Stimulated activated CD4-positive, alpha-beta T cell treated with anti-CD3 and anti-CD28 coated beads, Interleukin-4, amount 100 ng/mL, for 24 hours (primary cell): ENCODE measurements around the gene ABCC2.
"Not testable (repeated sequence)": the region's sequence is repeated elsewhere in the genome, so short reads cannot be mapped to it uniquely, and the experiment has no call there.

Experiments used
- DNase-seq: peaks from one replicate; pipeline ENCODE4 v3.0.0-alpha.2; 2020

ABCC2 gene

GRCh38 chr10:99782447-99783286 is at the start of gene ABCC2:
Gene ABCC2, plus strand, starts transcription at chr10:99782640. Its CDS starts 205 bp downstream, at chr10:99782845.
- no peak for DNase-seq

DNA sequence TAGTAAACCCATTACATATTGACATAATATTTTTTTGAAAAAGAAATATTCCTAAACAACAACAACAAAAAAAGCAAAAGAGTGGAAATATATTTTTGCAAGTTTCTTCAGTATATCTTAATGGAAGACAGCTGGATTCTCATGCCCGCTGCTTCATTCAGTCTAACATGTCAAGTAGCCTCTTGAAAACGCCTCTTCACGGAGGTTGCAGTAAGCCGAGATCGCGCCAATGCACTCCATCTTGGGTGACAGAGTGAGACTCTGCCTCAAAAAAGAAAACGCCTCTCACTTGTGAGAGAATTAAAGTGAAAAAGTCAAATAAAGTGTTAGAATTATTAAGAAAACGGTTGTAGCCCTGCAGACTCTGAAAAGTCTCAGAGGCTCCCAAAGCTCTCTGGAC is 49.1 kb upstream of the ABCC2 start:
- no peak for DNase-seq

- DNase-seq: not testable (repeated sequence)
Observed at GRCh38 chr10:99734111-99734510, 48.3 kb upstream of the ABCC2 start.

- DNase-seq: no peak
Observed at GRCh38 chr10:99740260-99740659, 42.2 kb upstream of the ABCC2 start.

GRCh38 chr10:99740933-99741559 is 41.4 kb upstream of the ABCC2 start:
- DNase-seq: no peak

- DNase-seq: no peak
Observed at GRCh38 chr10:99742254-99742653, 40.2 kb upstream of the ABCC2 start.

- no peak for DNase-seq
Observed at GRCh38 chr10:99742701-99743100, 39.7 kb upstream of the ABCC2 start.

- no peak for DNase-seq
Observed at GRCh38 chr10:99743841-99744240, 38.6 kb upstream of the ABCC2 start.

- DNase-seq: not testable (repeated sequence)
Observed at GRCh38 chr10:99746166-99746565, 36.3 kb upstream of the ABCC2 start.

DNA sequence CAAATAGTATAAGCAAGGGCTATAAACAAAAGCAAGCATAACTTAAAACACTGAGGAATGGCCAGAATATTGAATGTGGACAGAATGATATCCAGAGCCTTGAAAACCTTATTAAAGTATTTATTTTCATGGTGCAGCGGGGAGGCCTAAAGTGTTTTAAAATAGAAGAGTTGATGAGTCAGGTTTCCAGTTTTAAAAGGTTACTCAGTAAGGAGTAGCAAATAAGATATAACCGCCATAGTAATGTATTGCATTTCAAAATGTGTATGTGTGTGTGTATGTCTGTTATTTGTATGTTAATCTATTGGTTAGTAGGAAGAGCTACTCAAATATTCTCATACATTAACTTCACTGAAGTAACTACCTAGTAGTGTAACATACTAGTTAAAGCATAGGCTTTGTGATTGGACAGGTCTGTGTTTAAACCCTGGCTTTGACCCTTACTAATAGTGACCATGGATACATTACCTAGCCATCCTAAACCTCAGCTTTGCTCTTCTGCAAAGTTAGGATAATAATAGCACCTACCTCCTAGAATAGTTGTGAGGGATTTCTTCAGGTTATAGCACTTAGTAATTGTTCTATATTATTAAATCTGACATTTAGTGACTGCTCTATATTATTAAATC is 33.5 kb upstream of the ABCC2 start:
- DNase-seq: no peak

DNA sequence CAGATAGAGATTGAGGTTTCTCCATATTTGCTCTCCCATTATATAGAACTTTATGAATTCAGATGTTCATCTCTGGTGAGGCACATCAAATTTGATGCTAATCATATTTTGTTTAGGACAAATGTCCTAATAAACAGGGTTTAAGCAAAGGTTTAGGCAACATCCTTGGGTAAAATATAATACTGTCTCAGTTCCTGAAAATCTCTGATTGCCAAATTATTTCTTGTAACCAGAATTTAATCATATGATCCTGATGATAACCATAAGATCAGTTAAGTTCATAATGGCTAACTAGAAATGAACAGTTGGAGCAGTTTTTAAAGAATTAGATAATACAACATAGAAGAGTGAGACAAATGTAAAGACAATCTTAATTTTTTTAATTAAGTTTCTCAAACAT is 31.8 kb upstream of the ABCC2 start:
- DNase-seq: no peak

- no peak for DNase-seq
Observed at GRCh38 chr10:99754670-99755069, 27.8 kb upstream of the ABCC2 start.

- no peak for DNase-seq
Observed at GRCh38 chr10:99756159-99756558, 26.3 kb upstream of the ABCC2 start.

- DNase-seq: no peak
Observed at GRCh38 chr10:99758211-99758891, 24.1 kb upstream of the ABCC2 start.

GRCh38 chr10:99760321-99760720 is 22.1 kb upstream of the ABCC2 start:
- DNase-seq: no peak

DNA sequence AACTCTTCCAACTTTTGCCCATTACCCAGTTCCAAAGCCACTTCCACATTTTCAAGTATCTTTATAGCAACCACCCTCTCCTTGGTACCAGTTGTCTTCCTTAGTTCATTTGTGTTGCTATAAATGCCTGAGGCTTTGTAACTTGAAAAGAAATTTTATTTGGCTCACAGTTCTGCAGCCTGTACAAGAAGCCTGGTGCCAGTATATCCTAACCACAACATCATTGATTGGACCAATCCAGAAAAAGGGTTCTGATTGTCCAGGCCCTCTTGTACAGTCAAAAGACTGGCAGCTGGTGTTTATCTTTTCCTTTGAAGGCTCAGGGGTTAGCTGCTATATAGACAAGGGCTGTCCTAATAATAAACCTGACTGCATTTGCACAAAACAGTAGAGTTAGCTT is 21.1 kb upstream of the ABCC2 start:
- no peak for DNase-seq

GRCh38 chr10:99765672-99766301 is 16.7 kb upstream of the ABCC2 start:
- DNase-seq: no peak

- DNase-seq: no peak
Observed at GRCh38 chr10:99766302-99766681, 16.1 kb upstream of the ABCC2 start.

DNA sequence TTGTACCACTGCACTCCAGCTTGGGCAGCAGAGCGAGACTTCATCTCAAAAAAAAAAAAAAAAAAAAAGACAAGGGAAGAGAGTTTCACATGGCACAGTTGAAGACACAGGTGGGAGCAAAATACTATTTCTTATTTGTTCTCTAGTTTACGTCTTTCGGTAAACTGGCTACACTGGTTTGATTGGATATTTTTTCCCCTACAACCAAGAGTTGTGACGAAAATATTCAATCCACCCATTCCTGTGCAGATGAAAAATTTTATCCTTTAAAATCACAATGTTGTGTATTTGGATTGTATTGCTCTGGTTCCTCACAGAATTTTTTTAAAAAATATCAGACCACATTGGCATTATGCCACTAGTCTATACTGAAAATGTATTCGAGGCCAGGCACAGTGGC is 14.5 kb upstream of the ABCC2 start:
- DNase-seq: no peak

DNA sequence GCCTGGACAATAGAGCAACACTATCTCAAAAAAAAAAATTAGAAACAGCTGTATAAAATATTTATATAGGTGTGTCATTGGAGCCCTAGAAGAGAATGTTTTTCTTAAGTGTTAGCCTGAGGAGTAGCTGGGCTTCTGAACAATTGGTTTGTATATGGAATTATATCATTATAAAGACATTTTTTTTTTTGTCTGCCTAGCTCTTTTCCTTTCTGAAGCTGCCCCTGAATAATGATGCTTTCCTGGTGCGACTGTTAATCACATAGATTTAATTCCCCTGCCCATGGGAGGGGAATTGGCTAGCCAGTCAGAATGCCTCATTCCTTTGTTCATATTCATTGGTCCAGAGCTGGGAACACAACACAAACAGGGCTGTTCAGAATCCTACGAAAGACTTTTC is 13.9 kb upstream of the ABCC2 start:
- DNase-seq: no peak

DNA sequence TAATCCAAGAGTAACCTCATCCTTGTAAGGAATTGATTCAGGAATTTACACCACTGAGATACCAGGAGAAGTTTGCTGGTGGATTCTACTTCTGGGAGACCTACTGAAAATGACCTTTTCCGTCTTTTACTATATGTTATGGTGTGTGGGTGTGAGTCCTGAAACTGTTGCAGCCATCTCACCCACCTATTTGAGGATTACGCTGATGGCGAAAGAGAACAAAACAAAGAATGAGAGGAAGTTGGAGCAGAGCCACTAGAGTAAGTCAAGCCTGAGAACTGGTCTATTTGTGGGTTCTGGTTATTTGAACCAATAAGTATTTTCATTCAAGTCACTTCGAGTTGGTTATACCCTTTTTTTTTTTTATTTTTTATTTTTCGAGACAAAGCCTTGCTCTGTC is 12.7 kb upstream of the ABCC2 start:
- no peak for DNase-seq

DNA sequence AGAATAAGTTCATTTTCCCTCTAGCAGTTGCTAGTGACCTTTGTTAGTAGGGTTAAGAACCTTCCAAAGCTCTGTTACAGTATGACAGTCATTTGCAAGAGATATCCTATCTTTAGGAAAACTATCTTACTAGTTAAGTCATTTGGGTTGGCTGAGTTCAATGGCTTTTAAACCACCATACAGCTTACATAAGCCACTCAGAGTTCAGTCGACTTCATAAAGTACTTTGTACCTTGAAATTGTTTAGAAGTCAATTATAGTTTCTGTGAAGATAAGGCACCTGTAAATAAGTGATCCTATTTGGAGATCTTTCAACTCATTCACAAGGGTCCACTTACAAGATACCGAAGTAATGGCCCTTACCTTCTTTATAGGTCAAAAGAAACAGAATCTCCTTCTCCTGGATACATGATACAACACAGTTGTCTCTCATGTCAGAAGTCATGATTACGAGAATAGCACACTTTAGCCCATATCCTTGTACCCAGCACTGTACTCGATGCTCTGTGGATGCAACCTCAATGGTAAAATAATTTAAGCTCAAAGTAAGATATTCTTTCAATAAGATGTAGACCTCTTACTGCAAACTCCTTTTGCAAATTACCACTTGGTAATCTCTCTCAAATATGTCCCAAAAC is 11.9 kb upstream of the ABCC2 start:
- no peak for DNase-seq

- DNase-seq: no peak
Observed at GRCh38 chr10:99775850-99776249, 6.6 kb upstream of the ABCC2 start.
